ENCODE measurements around the gene NFKB1.

The NFKB1 gene

DNA sequence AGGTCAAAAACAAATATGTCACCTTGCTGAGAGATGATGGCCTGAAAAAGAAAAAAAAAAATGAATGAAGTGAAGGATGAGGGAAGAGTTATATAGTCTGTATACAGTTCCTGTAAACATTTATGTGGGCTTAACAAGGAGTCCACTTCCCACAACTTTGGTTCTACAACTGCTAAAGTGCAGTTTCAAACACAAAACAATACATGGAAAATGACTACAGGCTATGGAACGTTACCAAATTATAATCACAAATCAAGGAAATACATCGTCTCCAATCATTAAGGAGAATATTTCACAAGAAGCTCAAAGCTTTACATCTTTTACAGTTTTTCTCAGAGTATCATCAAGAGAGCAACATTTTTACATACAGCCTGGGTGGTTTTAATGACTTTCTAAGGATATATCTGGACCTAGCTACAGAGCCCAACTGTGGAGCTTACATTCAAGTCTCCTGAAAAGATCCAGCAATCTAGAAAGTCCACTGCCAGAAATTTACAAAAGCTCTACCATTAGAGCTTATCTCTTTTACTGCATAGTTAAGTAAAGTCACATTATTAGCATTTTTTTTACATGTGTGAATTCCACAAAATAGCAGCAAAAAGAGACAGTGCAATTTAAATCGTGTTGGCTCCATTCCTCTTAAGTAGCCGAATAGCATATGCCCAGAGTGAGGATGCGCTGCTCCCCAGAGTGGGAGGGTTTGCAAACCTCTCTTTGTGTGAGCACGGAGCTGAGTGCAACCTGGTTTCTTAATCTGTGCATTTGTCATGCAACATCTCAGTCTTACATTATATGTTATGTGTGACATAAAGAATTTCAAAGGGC is 131.3 kb downstream of the NFKB1 start:
- DNase-seq: no peak

DNA sequence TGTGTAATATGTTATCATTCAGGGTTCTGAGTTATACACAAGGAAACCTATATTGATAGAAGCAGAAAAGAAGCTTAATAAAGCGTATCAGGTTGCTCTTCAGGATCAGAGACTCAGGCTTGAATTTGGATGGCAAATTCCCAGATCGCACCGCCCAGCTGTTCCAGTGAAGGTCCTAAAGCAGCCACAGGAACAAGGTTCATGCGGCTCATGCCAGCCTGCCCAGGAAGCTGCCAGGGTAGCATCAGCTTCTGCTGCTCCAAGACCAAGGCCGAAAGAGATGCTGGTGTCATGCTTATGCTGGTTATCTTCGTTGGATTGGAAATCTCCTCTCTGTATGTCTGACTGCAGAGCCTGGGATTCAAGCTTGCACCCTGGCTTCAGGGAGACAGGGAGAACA is 131.9 kb downstream of the NFKB1 start:
- DNase-seq: no peak

DNA sequence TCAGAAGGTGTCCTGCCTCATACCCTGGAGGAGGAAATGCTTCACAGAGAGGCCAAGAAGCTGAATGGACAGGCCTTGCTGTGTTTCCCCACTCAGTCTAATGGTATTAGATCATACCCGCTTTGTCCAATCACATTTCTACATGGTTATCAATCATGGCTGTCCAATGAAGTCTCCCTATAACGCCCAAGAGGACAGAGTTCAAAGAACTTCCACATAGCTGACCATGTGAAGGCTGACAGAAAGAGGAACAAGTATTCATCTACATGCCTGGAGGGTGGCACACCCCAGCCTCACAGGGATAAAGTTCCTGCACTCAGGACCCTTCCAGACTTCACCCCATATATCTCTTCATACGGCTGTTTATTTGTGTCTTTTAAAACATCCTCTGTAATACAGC is 136.2 kb downstream of the NFKB1 start:
- no peak for DNase-seq

DNA sequence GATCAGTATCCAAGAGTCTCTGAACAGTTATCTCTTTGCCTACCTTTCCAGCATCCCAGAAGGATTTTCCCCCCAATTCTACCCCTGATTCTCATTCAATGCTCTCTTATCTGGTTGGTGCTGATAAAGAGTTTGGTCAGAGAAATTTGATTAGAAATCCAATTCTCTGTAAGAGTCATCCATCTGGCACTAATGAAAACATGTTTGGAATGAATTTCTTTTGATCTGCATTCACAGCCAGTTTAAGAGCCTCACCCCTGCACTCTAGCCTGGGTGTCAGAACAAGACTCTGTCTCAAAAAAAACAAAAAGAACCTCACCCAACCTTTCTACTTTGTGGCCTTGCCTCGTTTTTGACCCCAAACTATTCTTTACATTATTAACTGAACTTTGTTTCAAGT is 137.5 kb downstream of the NFKB1 start:
- DNase-seq: no peak

DNA sequence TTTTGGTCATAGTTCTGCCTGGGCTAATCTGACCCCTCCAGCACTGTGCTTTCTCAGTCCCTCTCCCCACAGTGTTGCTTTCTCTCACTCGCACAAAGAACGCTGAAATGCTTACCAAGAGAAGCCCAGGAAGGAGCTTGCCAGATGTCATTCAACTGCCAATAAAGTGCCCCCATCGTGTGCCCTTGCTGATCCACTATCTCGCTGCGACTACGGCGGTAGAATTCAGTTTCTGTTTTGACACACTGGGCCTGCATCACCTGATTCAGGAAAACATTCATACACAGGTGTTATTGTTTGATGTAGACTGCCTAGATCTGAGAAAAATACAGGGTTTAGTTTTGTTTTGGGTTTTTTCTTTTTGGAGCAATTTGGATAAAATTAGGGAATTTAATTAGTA is 138.4 kb downstream of the NFKB1 start:
- no peak for DNase-seq

DNA sequence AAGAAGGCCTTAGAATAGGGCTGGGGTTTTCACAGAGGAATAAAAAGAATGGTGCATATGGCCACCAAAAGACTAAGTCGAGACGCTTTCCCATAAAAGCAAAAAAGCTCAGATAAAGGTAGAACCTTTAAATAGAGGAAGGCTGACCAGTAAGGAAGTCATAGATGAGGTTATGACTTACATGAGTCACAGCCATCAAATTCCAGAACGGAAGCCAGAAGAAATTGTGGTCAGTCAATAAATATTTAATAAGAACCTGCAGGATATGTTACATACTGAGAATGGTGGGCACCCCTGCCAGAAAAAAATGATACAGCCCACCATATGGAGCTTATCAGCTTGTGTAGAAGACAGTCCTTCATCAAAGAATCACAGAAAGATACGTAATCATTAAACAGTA is 139.5 kb downstream of the NFKB1 start:
- DNase-seq: no peak

DNA sequence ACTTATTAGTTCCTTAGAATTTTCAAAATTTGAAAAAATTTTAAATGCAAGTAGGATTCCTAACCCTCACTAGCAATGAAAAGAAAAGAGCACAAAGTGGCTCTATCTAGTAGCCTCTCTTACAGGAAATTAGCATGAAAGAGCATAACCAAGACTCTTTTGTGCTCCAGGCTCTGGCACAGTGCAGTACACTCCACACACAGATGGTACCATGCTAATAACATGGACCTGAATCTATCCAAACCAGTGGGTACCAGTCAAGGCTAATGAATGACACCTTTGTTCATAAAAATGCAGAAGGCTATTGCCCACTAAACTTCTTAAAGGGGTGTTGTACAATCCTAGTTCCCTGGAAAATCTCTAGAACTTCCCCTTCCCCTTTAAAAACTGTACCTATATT is 140.6 kb downstream of the NFKB1 start:
- DNase-seq: no peak

DNA sequence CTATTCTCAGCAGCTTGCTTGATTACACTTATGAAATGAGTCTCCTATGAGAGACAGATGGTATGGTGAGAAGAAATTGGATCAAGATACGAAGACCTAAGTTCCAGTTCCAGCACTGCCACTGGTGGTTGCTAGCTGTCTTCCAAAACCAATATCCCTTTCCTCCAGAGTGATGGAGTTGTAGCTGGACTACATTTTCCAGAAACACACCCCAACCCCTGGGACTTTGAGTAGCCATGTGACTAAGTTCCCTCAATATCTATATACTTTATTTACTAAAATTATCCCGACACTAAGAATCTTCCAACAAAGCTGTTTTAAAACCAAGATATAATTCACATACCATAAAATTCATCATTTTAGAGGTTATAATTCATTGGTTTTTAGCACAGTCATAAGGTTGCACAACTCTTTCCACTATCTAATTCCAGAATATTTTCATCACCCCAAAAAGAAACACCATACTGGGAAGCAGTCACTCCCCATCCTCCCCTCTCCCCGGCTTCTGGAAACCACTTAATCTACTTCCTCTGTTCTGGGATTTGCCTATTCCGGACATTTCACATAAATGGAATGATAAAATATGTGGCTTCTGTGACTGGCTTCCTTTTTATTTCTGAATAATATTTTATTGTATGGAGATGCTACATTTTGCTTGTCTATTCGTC is 141.6 kb downstream of the NFKB1 start:
- DNase-seq: no peak

DNA sequence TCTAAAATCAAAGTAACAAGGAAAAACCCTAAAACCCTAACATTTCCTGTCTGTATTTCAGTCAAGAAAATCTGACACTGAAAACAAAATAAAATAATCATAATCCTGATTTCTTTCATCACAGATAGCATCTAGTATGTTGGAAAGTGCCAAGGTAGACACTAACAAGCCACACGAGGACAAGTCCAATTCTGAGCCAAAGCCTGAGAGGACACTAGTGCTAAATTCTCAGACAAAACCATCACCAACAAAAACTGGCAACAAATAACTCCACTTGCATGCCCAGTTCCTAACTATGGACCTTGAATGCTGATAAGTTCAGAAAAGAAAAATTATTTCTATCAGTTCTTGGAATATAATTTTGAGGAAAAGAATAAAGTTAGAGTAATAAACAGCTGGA is 146.0 kb downstream of the NFKB1 start:
- no peak for DNase-seq

DNA sequence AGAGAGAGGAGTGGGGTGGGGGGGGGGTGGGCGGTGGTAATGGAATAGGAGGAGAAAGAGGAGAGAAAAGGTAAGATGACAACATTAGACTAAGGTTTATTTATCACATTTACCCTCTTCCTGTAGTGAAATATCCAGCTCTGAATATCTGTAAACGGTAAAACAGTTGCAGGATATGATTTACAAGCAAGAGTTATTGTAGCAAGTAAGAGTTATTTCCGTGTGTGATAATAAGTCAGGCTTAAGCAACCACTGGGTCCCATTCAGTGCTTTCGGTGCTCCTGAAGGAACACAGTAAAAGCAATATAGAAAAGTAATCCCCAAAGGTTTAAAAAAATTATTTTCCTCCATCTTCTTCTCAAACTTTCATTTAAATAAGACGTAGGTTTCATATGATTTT is 156.0 kb downstream of the NFKB1 start:
- DNase-seq: no peak

DNA sequence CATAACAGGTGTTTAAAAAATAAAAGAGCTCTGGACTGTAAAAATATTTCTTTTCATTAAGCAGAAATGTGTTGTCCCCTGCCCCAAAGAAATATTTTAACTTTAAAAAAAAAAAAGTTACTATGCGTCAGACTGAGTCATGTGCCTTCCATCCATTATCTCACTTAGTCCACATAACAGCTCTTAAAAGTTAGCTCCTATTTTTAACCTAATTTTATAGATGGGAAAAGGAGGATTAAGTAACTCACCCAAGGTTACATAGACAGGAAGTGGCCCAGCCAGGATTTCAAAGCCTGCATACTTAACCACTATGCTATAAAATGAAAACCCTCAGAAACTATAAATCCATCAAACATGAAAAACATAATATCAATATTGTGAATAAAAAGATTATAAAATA is 161.9 kb downstream of the NFKB1 start:
- no peak for DNase-seq

DNA sequence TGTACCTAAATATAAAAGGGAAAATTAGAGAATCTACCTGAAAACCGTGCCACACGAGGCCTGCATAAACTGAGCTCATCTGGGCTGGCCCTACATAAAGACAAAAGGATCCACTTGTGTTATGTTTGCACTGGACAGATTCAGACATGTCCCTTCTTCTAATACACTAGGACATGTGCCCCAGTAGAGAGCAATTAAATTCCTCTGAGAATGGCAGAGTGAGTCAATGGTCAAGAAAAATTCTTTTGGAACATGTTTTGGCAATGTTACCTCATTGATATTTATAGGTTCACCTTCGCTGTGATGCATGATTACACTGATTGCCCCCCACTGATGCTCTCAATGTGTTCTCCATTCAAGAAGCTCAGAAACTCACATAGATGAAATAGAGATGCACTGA is 164.4 kb downstream of the NFKB1 start:
- DNase-seq: no peak

Data from DMS53 (cell line).